HCT116 (cell line): Measurements from ENCODE around the gene PTPRR. TPM values are rescaled to one million over a fixed set of nuclear protein-coding genes. Genes with fewer than 3 reads are reported as not detected.

ENCODE experiments used
- ATAC-seq: fragments of 200-7000 bp; cut with Tn5 transposase; 2 replicates; pipeline ENCODE4 v1.9.1; 2020; ENCODE audit warnings: mild to moderate bottlenecking, moderate library complexity
- BruUV-seq: library from RNA; stranded (reverse); fragments of 400-500 nt; replicated peaks from 2 replicates; lab custom pipeline; 2021; lab: Mats Ljungman, UMichigan
- CTCF ChIA-PET: fragments of 300-600 bp; sonication (Branson Sonifier 250); formaldehyde crosslinking; loops from one replicate; lab custom pipeline; 2021; ENCODE audit warnings: antibody characterized with exemption; lab: Charles Lee
- POLR2A ChIA-PET: fragments of 300-600, 350-600 bp; sonication (Branson Sonifier 250); formaldehyde crosslinking; loops from one replicate; lab custom pipeline; 2021; ENCODE audit warnings: antibody characterized with exemption; lab: Charles Lee
- RAD21 ChIA-PET, 2 experiments: fragments of 300-600 bp; sonication (Branson Sonifier 250); formaldehyde crosslinking; loops; one replicate each; lab custom pipeline; 2023; ENCODE audit warnings: low total read pairs in 2 of 2; ENCODE audit not compliant: uncharacterized antibody in 2 of 2, unreplicated experiment in 2 of 2, low non-redundant PET in 1 of 2; lab: Charles Lee
- DNase-seq: peaks from one replicate; pipeline ENCODE4 v3.0.0-alpha.2; 2010; ENCODE audit warnings: low read depth, low spot score
- H2AFZ ChIP-seq: fragments of 200-600 bp; shearing (Covaris generic), sonication (generic); 2 replicates; pipeline ENCODE4 v1.6.1; 2017; ENCODE audit warnings: low read depth, mixed run types, mixed read lengths, antibody characterized with exemption, low read length; ENCODE audit not compliant: poor library complexity, severe bottlenecking
- H3K27ac ChIP-seq: 2 replicates; pipeline ENCODE4 v1.5.1; 2012; ENCODE audit warnings: low read depth, low read length
- H3K27me3 ChIP-seq: fragments of 200-600 bp; sonication (generic); 2 replicates; pipeline ENCODE4 v1.6.1; 2016; ENCODE audit warnings: mixed run types, low read length, mixed read lengths; ENCODE audit not compliant: insufficient read depth
- H3K36me3 ChIP-seq, 2 experiments: fragments of 200-500 bp in 1 of 2; fragments of 200-600 bp in 1 of 2; sonication (Bioruptor generic) in 1 of 2; sonication (generic) in 1 of 2; 2 replicates each; pipeline versions ENCODE4 v1.5.1 to v1.6.1; 2014 to 2016; ENCODE audit warnings: low read length in 2 of 2, inconsistent platforms in 1 of 2, mixed read lengths in 1 of 2, mixed run types in 1 of 2; ENCODE audit not compliant: insufficient read depth in 2 of 2, control insufficient read depth in 1 of 2
- H3K4me1 ChIP-seq, 2 experiments: fragments of 200-600 bp in 1 of 2; sonication (generic) in 1 of 2; 2 replicates each; pipeline versions ENCODE4 v1.5.1 to v1.6.1; 2012 to 2017; ENCODE audit warnings: low read length in 2 of 2, inconsistent platforms in 1 of 2, mild to moderate bottlenecking in 1 of 2, mixed read lengths in 1 of 2, mixed run types in 1 of 2, moderate library complexity in 1 of 2; ENCODE audit not compliant: insufficient read depth in 2 of 2, control insufficient read depth in 1 of 2
- H3K4me2 ChIP-seq: fragments of 200-600 bp; sonication (generic); 2 replicates; pipeline ENCODE4 v1.6.1; 2017; ENCODE audit warnings: mixed run types, low read length, mixed read lengths
- H3K4me3 ChIP-seq, 2 experiments: fragments of 200-600 bp in 1 of 2; sonication (generic) in 1 of 2; replicated peaks in 1 of 2; 2 replicates each; pipeline ENCODE4 v1.5.1; 2011 to 2016; ENCODE audit warnings: low read length in 2 of 2, control low read depth in 1 of 2, low read depth in 1 of 2, mild to moderate bottlenecking in 1 of 2, mixed read lengths in 1 of 2, mixed run types in 1 of 2
- H3K79me2 ChIP-seq: fragments of 200-600 bp; sonication (generic); 2 replicates; pipeline ENCODE4 v1.6.1; 2017; ENCODE audit warnings: mild to moderate bottlenecking, mixed run types, low read length, moderate library complexity, mixed read lengths; ENCODE audit not compliant: insufficient read depth
- H3K9ac ChIP-seq: fragments of 200-600 bp; sonication (generic); 2 replicates; pipeline ENCODE4 v1.6.1; 2016; ENCODE audit warnings: low read length, mixed read lengths
- H3K9me2 ChIP-seq: fragments of 200-600 bp; sonication (generic), shearing (Covaris generic); 2 replicates; pipeline ENCODE4 v1.6.1; 2017; ENCODE audit warnings: mixed run types, mild to moderate bottlenecking, moderate library complexity; ENCODE audit not compliant: insufficient read depth
- H3K9me3 ChIP-seq, 2 experiments: fragments of 200-500 bp in 1 of 2; fragments of 200-600 bp in 1 of 2; sonication (Bioruptor generic) in 1 of 2; sonication (generic) in 1 of 2; 2 replicates each; pipeline ENCODE4 v1.6.1; 2014 to 2017; ENCODE audit warnings: low read length in 2 of 2, mixed read lengths in 2 of 2, inconsistent platforms in 1 of 2, low read depth in 1 of 2, mild to moderate bottlenecking in 1 of 2, mixed run types in 1 of 2, moderate library complexity in 1 of 2; ENCODE audit not compliant: control insufficient read depth in 1 of 2, insufficient read depth in 1 of 2
- H4K20me1 ChIP-seq: fragments of 200-600 bp; sonication (generic), shearing (Covaris generic); 2 replicates; pipeline ENCODE4 v1.6.1; 2017; ENCODE audit warnings: mixed run types, mild to moderate bottlenecking, moderate library complexity; ENCODE audit not compliant: insufficient read depth
- CEBPB ChIP-seq: IDR thresholded peaks from 2 replicates; pipeline ENCODE4 v1.6.1; 2012; ENCODE audit warnings: low read depth
- EGR1 ChIP-seq: IDR thresholded peaks from 2 replicates; pipeline ENCODE4 v1.6.1; 2012; ENCODE audit warnings: low read depth
- EZH2 ChIP-seq: fragments of 200-600 bp; sonication (generic); IDR thresholded peaks from 2 replicates; pipeline ENCODE4 v1.6.1; 2017; ENCODE audit warnings: antibody characterized with exemption, mixed run types
- EZH2phosphoT487 ChIP-seq: fragments of 200-600 bp; IDR thresholded peaks from 2 replicates; pipeline ENCODE4 v1.6.1; 2018; ENCODE audit warnings: antibody characterized with exemption, borderline replicate concordance
- MAX ChIP-seq: IDR thresholded peaks from 2 replicates; pipeline ENCODE4 v1.6.1; 2012
- POLR2A ChIP-seq: IDR thresholded peaks from 2 replicates; pipeline ENCODE4 v1.7.0; 2011; ENCODE audit warnings: borderline replicate concordance; ENCODE audit not compliant: insufficient read depth, insufficient read length; ENCODE audit errors: extremely low read depth
- POLR2AphosphoS5 ChIP-seq: IDR thresholded peaks from 2 replicates; pipeline ENCODE4 v1.6.1; 2011; ENCODE audit warnings: mild to moderate bottlenecking, low read depth, low read length, moderate library complexity
- RAD21 ChIP-seq: IDR thresholded peaks from 2 replicates; pipeline ENCODE4 v1.6.1; 2012; ENCODE audit warnings: low read depth, mild to moderate bottlenecking
- REST ChIP-seq: IDR thresholded peaks from 2 replicates; pipeline ENCODE4 v1.6.1; 2012; ENCODE audit warnings: low read depth
- SP1 ChIP-seq: IDR thresholded peaks from 2 replicates; pipeline ENCODE4 v1.6.1; 2012; ENCODE audit warnings: low read depth
- ZNF274 ChIP-seq: fragments of 200-500 bp; sonication (Bioruptor generic); IDR thresholded peaks from 2 replicates; pipeline ENCODE4 v1.6.1; 2014; ENCODE audit warnings: mild to moderate bottlenecking, low read depth, low read length, inconsistent platforms
- intact Hi-C: fragments of 100-400 bp; cut with micrococcal nuclease; formaldehyde crosslinking; loops from 2 replicates; pipeline ENCODE4 v1.10.0; 2022
- total RNA-seq: library from RNA; stranded (reverse); gene quantifications from one replicate; pipeline ENCODE4 v1.2.1, GENCODE V29; 2021; ENCODE audit not compliant: unreplicated experiment

Gene PTPRR
- total RNA-seq, 1 experiment from 2014 or later = 0.27 TPM

DNA sequence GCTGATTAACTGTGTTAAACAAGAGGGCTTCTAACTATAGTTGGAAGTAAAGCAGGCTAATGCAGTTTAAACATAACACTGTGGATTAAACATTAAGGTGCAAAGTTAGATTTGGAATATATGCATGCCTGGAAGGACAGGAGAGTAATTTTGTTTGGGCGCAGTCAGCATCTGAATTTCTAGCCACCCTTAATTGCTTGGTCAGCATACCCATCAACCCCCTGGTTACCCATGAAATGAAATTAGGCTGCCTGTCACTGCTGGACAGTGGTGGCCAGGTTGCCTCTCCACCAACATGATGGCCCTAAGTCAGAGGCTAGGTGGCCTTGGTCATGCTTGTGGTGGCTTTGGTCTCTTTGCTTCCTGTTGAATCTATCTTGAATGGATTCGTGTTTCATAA, 253.3 kb downstream of the PTPRR start:
- H3K27ac ChIP-seq = no peak overlapping the region
- BruUV-seq = no TSS peak
- H3K9me3 ChIP-seq = no peaks in the 10 kb centered on the region
- H3K9ac ChIP-seq = no peak overlapping the region
- no peaks in the 10 kb centered on the region for H4K20me1 ChIP-seq
- no peaks in the 10 kb centered on the region for H3K79me2 ChIP-seq
- no peak for DNase-seq
- H3K9me2 ChIP-seq = no peaks in the 10 kb centered on the region
- H3K4me1 ChIP-seq = no peaks in the 10 kb centered on the region
- H3K27me3 ChIP-seq = no peaks in the 10 kb centered on the region
- ATAC-seq = no peak
- ChIA-PET POLR2A (no interaction called here), RAD21 (no interaction called here)
- H2AFZ ChIP-seq = no peak overlapping the region
- H3K4me3 ChIP-seq = no peak overlapping the region
- TF ChIP-seq EGR1 (no peak), EZH2 (no peak), ZNF274 (no peak), EZH2phosphoT487 (no peak), SP1 (no peak), MAX (no peak), REST (no peak), POLR2AphosphoS5 (no peak), RAD21 (no peak), CEBPB (no peak), POLR2A (no peak)
- TF ChIP-seq, all 23 proteins: peak for 0
- H3K36me3 ChIP-seq = no peaks in the 10 kb centered on the region
- intact Hi-C loops = no loop called here
- CTCF ChIA-PET = no interaction called here
- H3K4me2 ChIP-seq = no peak overlapping the region
